A549 (cell line): ENCODE data around the gene L3MBTL1. TPM values are rescaled to one million over a fixed set of nuclear protein-coding genes. Genes with fewer than 3 reads are reported as not detected.

Experiments used
- ATAC-seq, 2 experiments: fragments of 200-7000 bp in 1 of 2; fragments of >200 bp in 1 of 2; cut with Nextera tagmentation in 1 of 2; cut with Tn5 transposase in 1 of 2; 3 replicates each; pipeline versions ENCODE4 v1.8.0 to v1.9.1; 2018 to 2020; ENCODE audit warnings: mild to moderate bottlenecking in 1 of 2, moderate library complexity in 1 of 2
- CTCF ChIA-PET: fragments of 300-600 bp; sonication (Branson Sonifier 250); formaldehyde crosslinking; extraction: SDS; loops from one replicate; lab custom pipeline; 2021; ENCODE audit warnings: antibody characterized with exemption, inconsistent platforms; lab: Yijun Ruan, JAX
- POLR2A ChIA-PET: fragments of 350-600 bp; formaldehyde crosslinking; extraction: SDS; loops from one replicate; lab custom pipeline; 2021; ENCODE audit warnings: antibody characterized with exemption, inconsistent platforms; lab: Yijun Ruan, JAX
- DNase-seq, 2 experiments: peaks; one replicate each; pipeline versions ENCODE4 v3.0.0 to v3.0.0-alpha.2; 2011 to 2016; ENCODE audit warnings: low read depth in 1 of 2, low spot score in 1 of 2
- FAIRE-seq: peaks from 2 replicates; lab custom pipeline; 2011; peaks lifted over from hg19 to GRCh38; lab: Jason Lieb, UNC
- H3K27ac ChIP-seq, 2 experiments: fragments of >200 bp; sonication (Bioruptor Twin); formaldehyde crosslinking; 3 replicates each; pipeline ENCODE4 v1.5.1; 2016 to 2017
- H3K4me1 ChIP-seq: fragments of >200 bp; sonication (Bioruptor Twin); formaldehyde crosslinking; 3 replicates; pipeline ENCODE4 v1.6.1; 2016
- H3K4me2 ChIP-seq: fragments of >200 bp; sonication (Bioruptor Twin); formaldehyde crosslinking; 3 replicates; pipeline ENCODE4 v1.6.1; 2016
- H3K4me3 ChIP-seq: fragments of >200 bp; sonication (Bioruptor Twin); formaldehyde crosslinking; 3 replicates; pipeline ENCODE4 v1.5.1; 2016
- H3K9me3 ChIP-seq: fragments of >200 bp; sonication (Bioruptor Twin); formaldehyde crosslinking; 3 replicates; pipeline ENCODE4 v1.6.1; 2016
- BCL3 ChIP-seq: fragments of >200 bp; sonication (Bioruptor Twin); formaldehyde crosslinking; IDR thresholded peaks from 3 replicates; pipeline ENCODE4 v1.6.1; 2016
- BHLHE40 ChIP-seq: IDR thresholded peaks from 2 replicates; pipeline ENCODE4 v1.6.1; 2012; ENCODE audit warnings: low read depth, low read length, inconsistent platforms
- CBX2 ChIP-seq: fragments of 200-600 bp; sonication (generic); IDR thresholded peaks from 2 replicates; pipeline ENCODE4 v1.6.1; 2016; ENCODE audit warnings: low read depth, mild to moderate bottlenecking, borderline replicate concordance
- CEBPB ChIP-seq, 2 experiments: fragments of >200 bp in 1 of 2; sonication (Bioruptor Twin) in 1 of 2; formaldehyde crosslinking in 1 of 2; IDR thresholded peaks; 2 replicates each; pipeline ENCODE4 v1.6.1; 2012 to 2016
- CHD4 ChIP-seq: fragments of 200-600 bp; sonication (generic); IDR thresholded peaks from 2 replicates; pipeline ENCODE4 v1.6.1; 2016; ENCODE audit warnings: antibody characterized with exemption, mild to moderate bottlenecking, borderline replicate concordance
- CTCF ChIP-seq: fragments of >200 bp; sonication (Bioruptor Twin); formaldehyde crosslinking; IDR thresholded peaks from 3 replicates; pipeline ENCODE4 v1.5.1; 2016
- E2F6 ChIP-seq: IDR thresholded peaks from 2 replicates; pipeline ENCODE4 v1.6.1; 2012; ENCODE audit warnings: low read depth, borderline replicate concordance
- EHMT2 ChIP-seq: fragments of 200-600 bp; sonication (generic); IDR thresholded peaks from 2 replicates; pipeline ENCODE4 v1.6.1; 2016; ENCODE audit warnings: antibody characterized with exemption, low read depth, mild to moderate bottlenecking, moderate library complexity
- ELK1 ChIP-seq: fragments of 150-350 bp; IDR thresholded peaks from 2 replicates; pipeline ENCODE4 v1.6.1; 2014; ENCODE audit warnings: low read depth, mild to moderate bottlenecking, low read length
- ESRRA ChIP-seq: fragments of 150-350 bp; IDR thresholded peaks from 2 replicates; pipeline ENCODE4 v1.6.1; 2014; ENCODE audit warnings: mild to moderate bottlenecking, low read length, borderline replicate concordance
- FOSB ChIP-seq: fragments of 250-450 bp; sonication (Bioruptor Pico); IDR thresholded peaks from 2 replicates; pipeline ENCODE4 v1.5.0; 2020; ENCODE audit warnings: mild to moderate bottlenecking, moderate library complexity
- GATA3 ChIP-seq: IDR thresholded peaks from 2 replicates; pipeline ENCODE4 v1.6.1; 2012; ENCODE audit warnings: borderline replicate concordance
- HES2 ChIP-seq: fragments of >200 bp; sonication (Bioruptor Twin); formaldehyde crosslinking; IDR thresholded peaks from 2 replicates; pipeline ENCODE4 v1.6.1; 2016
- HOXB5 ChIP-seq: fragments of 250-450 bp; sonication (Bioruptor Pico); IDR thresholded peaks from 2 replicates; pipeline ENCODE4 v1.5.0; 2020; ENCODE audit warnings: mild to moderate bottlenecking, moderate library complexity
- JUNB ChIP-seq: fragments of >200 bp; sonication (Bioruptor Twin); formaldehyde crosslinking; IDR thresholded peaks from 2 replicates; pipeline ENCODE4 v1.6.1; 2016
- KDM1A ChIP-seq: fragments of 200-600 bp; sonication (generic); IDR thresholded peaks from 2 replicates; pipeline ENCODE4 v1.6.1; 2016; ENCODE audit warnings: low read depth, mild to moderate bottlenecking
- MAFK ChIP-seq: fragments of 450-650 bp; IDR thresholded peaks from 2 replicates; pipeline ENCODE4 v1.6.1; 2014; ENCODE audit not compliant: partially characterized antibody
- MAZ ChIP-seq: fragments of 150-350 bp; IDR thresholded peaks from 2 replicates; pipeline ENCODE4 v1.6.1; 2014; ENCODE audit warnings: antibody characterized with exemption, low read depth, low read length, borderline replicate concordance
- MYC ChIP-seq: IDR thresholded peaks from 2 replicates; pipeline ENCODE4 v1.6.1; 2012; ENCODE audit warnings: mild to moderate bottlenecking, inconsistent platforms, low read length, improper control_type of control experiment, borderline replicate concordance
- NR3C1 ChIP-seq: fragments of >200 bp; sonication (Bioruptor Twin); formaldehyde crosslinking; IDR thresholded peaks from 3 replicates; pipeline ENCODE4 v1.6.1; 2017
- POLR2A ChIP-seq: IDR thresholded peaks from 2 replicates; pipeline ENCODE4 v1.6.1; 2012; ENCODE audit warnings: mild to moderate bottlenecking, low read length
- RAD21 ChIP-seq, 2 experiments: fragments of >200 bp in 1 of 2; sonication (Bioruptor Twin) in 1 of 2; formaldehyde crosslinking in 1 of 2; IDR thresholded peaks in 1 of 2; conservative IDR thresholded peaks in 1 of 2; 2 replicates in 1 of 2; 3 replicates in 1 of 2; pipeline ENCODE4 v1.6.1; 2012 to 2018; ENCODE audit warnings: inconsistent platforms in 1 of 2
- RCOR1 ChIP-seq: fragments of 150-350 bp; IDR thresholded peaks from 2 replicates; pipeline ENCODE4 v1.6.1; 2014; ENCODE audit warnings: antibody characterized with exemption, low read length, low read depth
- RFX5 ChIP-seq: fragments of 450-650 bp; IDR thresholded peaks from 2 replicates; pipeline ENCODE4 v1.7.1; 2014; ENCODE audit warnings: antibody characterized with exemption, mild to moderate bottlenecking, moderate library complexity
- RNF2 ChIP-seq: fragments of 200-600 bp; sonication (generic); IDR thresholded peaks from 2 replicates; pipeline ENCODE4 v1.6.1; 2016; ENCODE audit warnings: low read depth, mild to moderate bottlenecking, antibody characterized with exemption, moderate library complexity, borderline replicate concordance
- TFCP2L1 ChIP-seq: fragments of 250-450 bp; sonication (Bioruptor Pico); IDR thresholded peaks from 2 replicates; pipeline ENCODE4 v1.5.0; 2021; ENCODE audit warnings: mild to moderate bottlenecking
- TP53 ChIP-seq: fragments of 250-450 bp; sonication (Bioruptor Pico); IDR thresholded peaks from 2 replicates; pipeline ENCODE4 v1.5.0; 2021; ENCODE audit warnings: mild to moderate bottlenecking, moderate library complexity
- ZC3H11A ChIP-seq: fragments of 450-650 bp; IDR thresholded peaks from 2 replicates; pipeline ENCODE4 v1.6.1; 2014; ENCODE audit warnings: antibody characterized with exemption, mild to moderate bottlenecking
- WGBS: methylation state at CpG from one replicate; pipeline ENCODE4 v1.1.6; 2017; ENCODE audit errors: missing lambda C conversion rate; 5-methylcytosine and 5-hydroxymethylcytosine counted together
- polyA plus RNA-seq, 4 experiments: library from polyadenylated mRNA; depleted of rRNA in 3 of 4; stranded (reverse); fragments of >200 nt; fragmentation: RNase III in 1 of 4; extraction: RNeasy Plus Mini Kit Qiagen cat#74134 plus additional on column Dnase treatment in 1 of 4; gene quantifications; 2 replicates in 3 of 4; 3 replicates in 1 of 4; pipeline ENCODE4 v1.2.3, GENCODE V29; 2011 to 2017

The L3MBTL1 gene
- polyA plus RNA-seq, 2 of the 4 experiments (the other 2 are of a cell fraction), result 2.5 to 3.8 TPM

GRCh38 chr20:43564993-43565757 lies 57.7 kb downstream of the L3MBTL1 start:
- FAIRE-seq (no peak), DNase-seq (no peak)
- CTCF ChIA-PET, result interaction anchor here (1.5 kb wide), 1 partner anchor 116 kb away, joined by 3 read pairs; no protein-coding TSS in a partner anchor
- TF ChIP-seq ESRRA, result no peak
- TF ChIP-seq KDM1A, result no peak
- TF ChIP-seq BHLHE40, result no peak
- TF ChIP-seq CTCF, result no peak
- no peak for TF ChIP-seq CBX2
- no peak for TF ChIP-seq BCL3
- TF ChIP-seq E2F6, result no peak
- no peak for TF ChIP-seq FOSB (CRISPR knock-in tag)
- no peak for TF ChIP-seq TFCP2L1 (CRISPR knock-in tag)
- no peak for TF ChIP-seq RNF2
- TF ChIP-seq RCOR1, result no peak
- no peak for TF ChIP-seq MYC
- TF ChIP-seq, all 56 proteins: peak for 0
- WGBS, result 84% methylated on average over 14 of the region's 18 CpGs
- Histone ChIP-seq H3K27ac (peak overlapping the region in 1 of 2 experiments; percentile 16; a peak in 1 of 6 replicates), H3K4me1 (no peaks in the 10 kb centered on the region), H3K4me3 (no peak overlapping the region), H3K9me3 (no peaks in the 10 kb centered on the region), H3K4me2 (no peak overlapping the region)
- no peak; a peak in 1 of 6 replicates for ATAC-seq
- POLR2A ChIA-PET, result no interaction called here

- Histone ChIP-seq H3K27ac (no peak overlapping the region), H3K4me2 (no peak overlapping the region), H3K9me3 (no peaks in the 10 kb centered on the region), H3K4me1 (no peaks in the 10 kb centered on the region), H3K4me3 (no peak overlapping the region)
- ATAC-seq (no peak), DNase-seq (no peak), FAIRE-seq (no peak)
- TF ChIP-seq CHD4 (no peak), RFX5 (no peak), RAD21 (conservative IDR thresholded peaks at IDR 0.05 in 1 of 2, IDR thresholded peaks at IDR 0.05 in 1 of 2) (no peak), ESRRA (no peak)
- POLR2A ChIA-PET, result no interaction called here
- 100% methylated on average over 3 of the region's 4 CpGs for WGBS
- CTCF ChIA-PET, result interaction anchor here (1.5 kb wide), 1 partner anchor 116 kb away, joined by 3 read pairs; no protein-coding TSS in a partner anchor
These were observed 58.2 kb downstream of the L3MBTL1 start for GRCh38 chr20:43565758-43566104.

GRCh38 chr20:43567477-43567876 lies 60.0 kb downstream of the L3MBTL1 start:
- DNase-seq (no peak), ATAC-seq (no peak), FAIRE-seq (no peak)
- Histone ChIP-seq H3K27ac (no peak overlapping the region), H3K4me3 (no peak overlapping the region), H3K4me2 (no peak overlapping the region), H3K9me3 (no peaks in the 10 kb centered on the region), H3K4me1 (no peaks in the 10 kb centered on the region)
- ChIA-PET POLR2A (no interaction called here), CTCF (no interaction called here)
- WGBS, result 90% methylated on average over 9 of the region's 9 CpGs
- no peak for TF ChIP-seq GATA3
- TF ChIP-seq ELK1, result no peak
- no peak for TF ChIP-seq BHLHE40
- no peak for TF ChIP-seq ZC3H11A
- TF ChIP-seq RCOR1, result no peak
- no peak for TF ChIP-seq MAZ
- TF ChIP-seq HOXB5, result no peak
- TF ChIP-seq RFX5, result no peak
- TF ChIP-seq RNF2, result no peak
- TF ChIP-seq POLR2A, result no peak
- TF ChIP-seq HES2, result no peak
- TF ChIP-seq EHMT2, result no peak
- TF ChIP-seq BCL3, result no peak
- TF ChIP-seq MAFK, result no peak
- TF ChIP-seq CEBPB (IDR thresholded peaks at IDR 0.05), result no peak
- no peak for TF ChIP-seq JUNB
- TF ChIP-seq TP53 (CRISPR knock-in tag), result no peak
- TF ChIP-seq NR3C1, result no peak
